ENCODE measurements around the gene KAZN.

KAZN gene

GRCh38 chr1:14723401-14723800 is 124.9 kb downstream of the KAZN start:
- no peak for DNase-seq

- DNase-seq: no peak
Observed at GRCh38 chr1:14724246-14724645, 125.8 kb downstream of the KAZN start.

GRCh38 chr1:14724678-14725077 is 126.2 kb downstream of the KAZN start:
- no peak for DNase-seq

GRCh38 chr1:14725238-14725637 is 126.8 kb downstream of the KAZN start:
- no peak for DNase-seq

- no peak for DNase-seq
Observed at GRCh38 chr1:14725695-14726094, 127.2 kb downstream of the KAZN start.

GRCh38 chr1:14726606-14727005 is 128.1 kb downstream of the KAZN start:
- no peak for DNase-seq

- no peak for DNase-seq
Observed at GRCh38 chr1:14728516-14728915, 130.0 kb downstream of the KAZN start.

GRCh38 chr1:14732728-14733047 is 134.2 kb downstream of the KAZN start:
- no peak for DNase-seq

GRCh38 chr1:14733048-14733778 is 134.7 kb downstream of the KAZN start:
- no peak for DNase-seq

- DNase-seq: no peak
Observed at GRCh38 chr1:14733779-14734140, 135.3 kb downstream of the KAZN start.

- DNase-seq: no peak
Observed at GRCh38 chr1:14735841-14736240, 137.4 kb downstream of the KAZN start.

- DNase-seq: no peak
Observed at GRCh38 chr1:14737561-14738094, 139.1 kb downstream of the KAZN start.

GRCh38 chr1:14738235-14738634 is 139.8 kb downstream of the KAZN start:
- no peak for DNase-seq

GRCh38 chr1:14738647-14739046 is 140.2 kb downstream of the KAZN start:
- DNase-seq: no peak

GRCh38 chr1:14739082-14739832 is 140.8 kb downstream of the KAZN start:
- no peak for DNase-seq

- no peak for DNase-seq
Observed at GRCh38 chr1:14740016-14740415, 141.5 kb downstream of the KAZN start.

GRCh38 chr1:14741082-14741481 is 142.6 kb downstream of the KAZN start:
- no peak for DNase-seq

GRCh38 chr1:14741532-14741931 is 143.0 kb downstream of the KAZN start:
- DNase-seq: no peak

GRCh38 chr1:14742181-14742980 is 143.9 kb downstream of the KAZN start:
- DNase-seq: no peak

- DNase-seq: no peak
Observed at GRCh38 chr1:14743368-14743767, 144.9 kb downstream of the KAZN start.

- no peak for DNase-seq
Observed at GRCh38 chr1:14745001-14745720, 146.7 kb downstream of the KAZN start.

- DNase-seq: no peak
Observed at GRCh38 chr1:14745789-14746188, 147.3 kb downstream of the KAZN start.

- DNase-seq: no peak
Observed at GRCh38 chr1:14746393-14746792, 147.9 kb downstream of the KAZN start.
